SK-N-MC (cell line): ENCODE results near the gene OR1B1.

Source experiments
- EZH2 ChIP-seq: fragments of 200-600 bp; sonication (generic); IDR thresholded peaks from one replicate; pipeline ENCODE4 v1.6.1; 2017; ENCODE audit warnings: antibody characterized with exemption
- FOXP2 ChIP-seq: optimal IDR thresholded peaks from 2 replicates; pipeline ENCODE3; 2011; ENCODE audit warnings: mild to moderate bottlenecking, moderate library complexity; ENCODE audit not compliant: insufficient read depth; ENCODE audit errors: extremely low read length, control extremely low read depth
- POLR2AphosphoS5 ChIP-seq: IDR thresholded peaks from 2 replicates; pipeline ENCODE4 v1.6.1; 2012; ENCODE audit warnings: mild to moderate bottlenecking, low read depth, low read length, borderline replicate concordance

DNA sequence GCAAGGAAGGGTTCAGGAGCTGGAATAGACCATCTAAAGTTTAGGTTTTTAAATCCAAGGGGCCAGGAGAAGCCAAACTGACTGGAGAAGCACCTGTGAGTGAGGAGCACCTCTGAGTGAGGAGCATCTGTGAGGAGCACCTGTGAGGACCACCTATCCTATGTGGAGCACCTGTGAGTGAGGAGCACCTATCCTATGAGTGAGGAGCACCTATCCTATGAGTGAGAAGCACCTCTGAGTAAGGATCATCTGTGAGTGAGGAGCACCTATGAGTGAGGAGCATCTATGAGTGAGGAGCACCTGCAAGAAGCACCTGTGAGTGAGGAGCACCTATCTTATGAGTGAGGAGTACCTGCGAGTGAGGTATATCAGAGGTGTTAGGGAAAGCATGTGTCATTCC, 50.8 kb downstream of the OR1B1 start:
- no peak for TF ChIP-seq EZH2
- TF ChIP-seq POLR2AphosphoS5 = no peak
- no peak for TF ChIP-seq FOXP2
